Inflammatory macrophage treated with lipopolysaccharide for 4 hours (primary cell): ENCODE results near the gene COMMD8.
A peak's percentile ranks its signal among the peaks of the same experiment; 100 is the strongest.
"Not testable (repeated sequence)": the region's sequence is repeated elsewhere in the genome, so short reads cannot be mapped to it uniquely, and the experiment has no call there.

Experiments
- DNase-seq: peaks from one replicate; pipeline ENCODE4 v3.0.0-alpha.2; 2020

The COMMD8 gene

DNA sequence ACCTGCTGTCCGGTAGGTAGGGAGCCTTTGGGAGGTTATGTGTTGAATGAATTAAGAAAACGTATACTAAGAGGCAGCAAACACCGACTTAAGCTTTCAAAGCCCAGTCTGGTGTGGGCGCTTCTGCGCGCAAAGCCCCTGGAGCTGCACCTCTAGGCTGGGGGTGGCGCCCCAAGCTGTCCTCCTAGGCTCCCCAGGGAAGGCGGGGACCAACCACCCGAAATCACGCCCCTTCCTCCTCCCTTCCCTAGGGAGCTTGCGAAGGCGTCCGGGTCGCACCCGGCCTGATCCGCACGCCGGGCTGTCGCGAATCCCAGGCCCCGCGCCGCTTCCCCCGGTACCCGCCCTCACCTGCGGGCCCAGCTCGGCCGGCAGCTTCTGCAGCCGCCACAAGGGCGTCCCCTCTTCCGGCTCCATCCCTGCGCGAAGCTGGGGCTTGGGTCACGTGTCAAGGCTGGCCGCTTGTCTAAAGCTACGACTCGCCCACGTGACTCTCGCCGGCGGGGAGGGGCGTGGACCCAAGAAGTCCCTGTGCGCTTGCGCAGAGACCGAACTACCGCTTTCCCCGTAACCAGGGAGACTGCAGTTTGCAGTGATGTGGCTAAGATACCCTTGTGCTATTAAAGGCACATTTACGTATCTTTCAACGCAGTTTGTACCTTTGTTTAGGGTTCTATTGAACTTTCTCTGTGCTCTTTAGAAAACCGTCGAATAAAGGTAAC, at the start of gene COMMD8:
Gene COMMD8 (minus strand): TSS at position 468 of the 722 bp plus-strand sequence. CDS start 51 bp downstream, at position 417.
- DNase-seq = peak; percentile 99

DNA sequence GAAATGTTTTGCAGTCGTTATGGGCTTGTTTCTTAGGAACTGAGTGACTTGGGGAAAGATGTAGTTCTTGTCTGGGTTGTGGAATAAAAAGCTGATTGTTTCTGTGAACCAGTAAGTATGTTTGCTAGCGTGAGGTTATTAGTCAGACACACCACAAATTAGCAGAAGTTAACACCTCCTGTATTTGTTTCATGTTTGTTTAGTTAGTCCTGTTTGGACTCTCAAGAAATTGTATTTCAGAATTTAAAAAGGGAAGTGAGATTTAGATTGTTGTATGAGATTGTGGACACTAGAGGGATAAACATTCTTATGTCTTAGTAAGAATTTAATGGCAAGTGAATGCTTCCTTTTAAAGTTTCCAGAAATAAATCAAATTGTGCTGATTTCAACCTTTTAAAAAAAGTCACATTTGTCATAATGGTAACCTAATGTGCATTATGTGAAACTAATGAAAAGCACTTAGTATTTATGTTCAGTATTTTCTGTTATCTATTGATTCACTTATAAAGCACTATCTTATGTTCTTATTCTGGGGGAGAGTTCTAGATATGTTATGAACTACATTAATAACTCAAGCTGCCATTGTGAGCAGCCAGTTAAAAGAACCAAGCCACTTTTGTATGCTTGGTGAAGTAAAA, 47.1 kb upstream of the COMMD8 start:
- peak; percentile 70 for DNase-seq

DNA sequence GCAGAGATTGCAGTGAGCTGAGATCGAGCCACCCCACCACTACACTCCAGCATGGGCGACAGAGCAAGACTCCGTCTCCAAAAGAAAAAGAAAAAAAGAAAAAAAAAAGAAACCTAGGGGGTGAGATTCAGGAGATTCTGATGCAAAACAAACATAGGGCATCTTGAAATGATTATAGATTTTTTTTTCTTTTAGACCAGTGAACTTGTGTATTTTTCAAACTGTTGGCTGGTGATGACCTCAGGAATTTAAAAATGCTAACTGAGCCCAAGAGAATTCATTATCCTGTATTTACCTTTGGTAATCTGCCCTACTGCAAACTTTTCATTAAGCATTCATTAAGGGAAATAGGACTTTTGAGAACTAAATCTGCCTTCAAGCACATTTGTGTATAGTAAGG, 42.2 kb upstream of the COMMD8 start:
- no peak for DNase-seq

DNA sequence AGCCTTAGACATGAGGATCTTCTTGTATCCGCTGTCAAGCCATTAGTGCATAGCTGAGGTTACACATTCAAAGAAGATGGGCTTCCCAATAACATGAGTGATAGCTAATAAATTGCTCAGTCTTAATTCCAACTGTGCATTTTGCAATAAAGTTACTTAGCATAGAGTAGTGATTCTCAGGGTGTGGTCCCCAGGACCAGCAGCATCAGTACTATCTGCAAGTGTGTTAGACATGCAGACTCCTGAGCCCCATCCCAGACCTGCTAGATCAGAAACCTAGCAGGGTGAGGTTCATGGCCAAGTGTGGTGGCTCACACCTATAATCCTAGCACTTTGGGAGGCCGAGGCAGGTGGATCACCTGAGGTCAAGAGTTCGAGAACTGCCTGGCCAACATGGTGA, 41.6 kb upstream of the COMMD8 start:
- DNase-seq = no peak

DNA sequence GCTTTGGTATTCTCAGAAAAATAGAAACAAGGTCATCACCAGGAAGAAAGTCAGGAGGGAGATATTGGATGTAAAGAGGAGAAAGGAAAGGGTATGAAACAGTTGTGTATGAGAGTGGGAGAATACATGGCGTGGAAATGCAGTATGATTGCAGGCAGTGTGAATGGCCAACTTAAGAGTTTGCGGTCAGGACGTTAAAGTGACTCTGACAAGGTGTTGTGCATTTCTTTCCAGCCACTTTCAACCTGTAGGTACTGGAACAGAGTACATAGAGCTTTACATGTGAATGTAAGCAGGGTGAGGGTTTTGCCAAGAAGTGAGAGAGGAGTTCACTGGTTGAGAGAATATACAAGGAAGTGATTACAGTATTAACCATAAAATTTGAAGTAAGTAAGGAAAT, 37.3 kb upstream of the COMMD8 start:
- no peak for DNase-seq

DNA sequence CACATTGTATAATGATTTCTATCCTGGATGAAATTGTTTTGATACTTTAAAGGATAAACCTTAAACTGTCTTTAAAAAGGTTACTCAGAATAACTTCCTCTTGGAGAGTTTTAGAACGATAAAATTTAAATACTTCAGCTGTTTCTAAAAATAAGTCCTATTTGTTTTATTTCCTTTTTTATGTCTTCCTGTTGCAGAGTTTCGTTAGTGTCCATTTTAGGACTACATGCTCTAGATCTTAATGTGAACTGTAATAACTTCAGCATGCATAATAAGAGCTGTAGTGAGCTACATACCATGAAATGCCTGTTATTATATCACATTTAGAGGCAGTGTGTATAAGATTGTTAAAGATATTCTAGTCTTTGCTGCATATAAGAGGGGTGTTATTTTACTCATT, 36.2 kb upstream of the COMMD8 start:
- DNase-seq = peak; percentile 34

DNA sequence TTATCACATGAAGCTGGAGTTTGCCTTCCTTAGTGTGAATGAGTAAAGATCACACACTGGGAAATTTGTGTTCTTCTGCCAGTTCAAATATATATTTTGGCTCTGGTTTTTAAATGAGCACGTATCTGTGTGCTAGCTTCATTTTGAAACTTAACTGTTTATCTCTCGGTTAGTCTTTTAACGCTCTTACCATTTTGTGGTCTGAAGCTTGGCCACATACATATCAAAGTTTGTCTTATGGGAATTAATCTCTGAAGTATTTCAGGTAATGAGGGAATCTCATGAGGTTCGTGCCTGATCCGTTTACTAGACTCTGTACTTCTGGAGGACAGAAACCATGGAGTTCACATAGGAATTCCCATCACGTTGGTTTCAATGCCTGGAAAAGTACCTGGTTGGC, 35.4 kb upstream of the COMMD8 start:
- no peak for DNase-seq

DNA sequence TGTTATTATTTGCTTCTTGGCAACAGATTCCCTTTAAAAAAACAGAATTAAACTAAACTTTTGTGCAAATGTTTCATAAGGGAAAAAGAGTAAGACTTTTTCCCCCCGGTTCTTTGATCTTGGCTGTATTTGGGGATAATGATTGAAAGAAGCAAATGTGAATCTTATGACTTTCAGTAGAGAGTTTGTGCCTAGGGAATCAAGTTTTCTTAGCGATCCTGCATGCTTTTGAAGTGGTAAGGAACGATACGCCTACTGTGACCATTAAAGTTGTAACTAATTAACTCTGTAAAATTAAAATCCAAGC, 30.6 kb upstream of the COMMD8 start:
- no peak for DNase-seq

DNA sequence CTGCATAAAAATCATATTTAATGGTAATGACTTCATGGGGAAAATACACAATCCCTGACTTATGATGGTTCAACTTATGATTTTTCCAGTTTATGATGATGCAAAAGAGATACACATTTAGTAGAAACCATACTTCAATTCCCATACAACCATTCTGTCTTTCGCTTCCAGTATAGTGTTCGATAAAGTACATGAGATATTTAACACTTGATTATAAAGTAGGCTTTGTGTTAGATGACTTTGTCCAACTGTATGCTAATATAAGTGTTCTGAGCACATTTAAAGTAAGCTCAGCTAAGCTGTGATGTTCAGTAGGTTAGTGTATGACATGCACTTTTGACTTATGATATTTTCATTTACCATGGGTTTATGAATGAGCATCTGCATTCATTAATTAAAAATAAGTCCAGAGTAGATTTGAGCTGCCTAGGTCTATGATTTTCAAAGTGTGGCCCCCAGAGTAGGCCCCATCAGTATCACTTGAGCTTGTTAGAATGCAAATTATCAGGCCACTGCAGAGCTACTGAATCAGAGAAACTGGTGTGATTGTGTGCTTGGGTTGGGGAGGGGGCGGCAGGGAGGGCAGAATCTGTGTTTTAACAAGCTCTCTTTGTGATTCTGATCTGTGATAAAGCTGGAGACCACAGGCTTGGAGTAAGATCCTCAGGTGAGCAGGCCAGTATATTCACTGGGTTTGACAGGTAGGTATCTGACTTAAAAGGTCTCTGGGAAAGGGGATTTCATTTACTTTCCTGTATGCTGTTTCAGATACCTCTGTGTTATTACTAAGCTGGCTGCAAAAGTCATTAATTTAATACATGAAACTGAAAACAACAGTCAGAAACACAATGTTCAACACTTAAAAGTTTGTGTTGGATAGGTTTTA, 30.0 kb upstream of the COMMD8 start:
- DNase-seq = no peak

DNA sequence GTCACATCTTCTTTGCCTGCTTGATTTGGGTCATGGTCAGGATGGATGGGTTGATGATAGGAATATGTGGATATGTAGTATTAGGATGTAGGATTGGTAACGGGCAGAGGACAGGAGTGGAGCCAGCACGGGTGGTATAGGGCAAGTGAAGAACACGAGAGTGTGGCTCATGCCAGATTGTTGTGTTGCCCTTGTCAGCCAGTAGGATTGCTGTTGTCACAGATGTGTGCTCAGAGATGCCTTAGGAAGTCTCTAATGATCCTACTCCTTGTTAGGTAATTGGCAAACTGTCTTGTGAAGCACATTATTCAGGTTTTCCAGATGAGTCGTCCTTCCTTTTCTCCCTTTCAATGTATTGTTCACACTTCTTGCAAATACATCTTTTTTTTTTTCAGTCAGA, 27.0 kb upstream of the COMMD8 start:
- DNase-seq = peak; percentile 23

DNA sequence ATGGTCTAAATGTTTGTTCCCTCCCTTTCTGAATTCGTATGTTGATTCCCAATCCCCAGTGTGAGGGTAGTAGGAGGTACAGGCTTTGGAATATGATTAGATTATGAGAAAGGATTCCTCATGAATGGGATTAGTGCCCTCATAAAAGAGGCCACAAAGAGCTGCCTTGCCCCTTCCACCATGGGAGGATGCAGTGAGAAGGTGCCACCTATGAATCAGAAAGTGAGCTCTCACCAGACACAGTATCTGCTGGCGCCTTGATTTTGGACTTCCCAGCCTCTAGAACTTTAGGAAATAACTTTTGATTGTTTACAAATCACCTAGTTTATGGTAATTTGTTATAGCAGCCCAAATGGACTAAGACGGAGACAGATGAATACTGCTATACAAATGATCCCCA, 25.2 kb upstream of the COMMD8 start:
- DNase-seq = no peak

DNA sequence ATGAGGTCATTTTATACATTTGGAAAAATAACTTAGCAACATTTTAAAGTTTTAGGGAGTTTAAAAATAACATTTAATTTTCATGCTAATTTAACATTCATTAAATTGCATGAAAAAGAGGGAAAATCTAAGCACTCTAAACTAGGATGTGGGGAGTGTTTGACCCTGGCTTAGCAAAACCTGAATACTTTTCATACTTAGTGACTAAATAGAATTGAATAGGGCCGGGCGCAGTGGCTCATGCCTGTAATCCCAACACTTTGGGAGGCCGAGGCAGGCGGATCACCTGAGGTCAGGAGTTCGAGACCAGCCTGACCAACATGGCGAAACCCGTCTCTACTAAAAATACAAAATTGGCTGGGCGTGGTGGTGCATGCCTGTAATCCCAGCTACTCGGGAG, 23.2 kb upstream of the COMMD8 start:
- DNase-seq = not testable (repeated sequence)

DNA sequence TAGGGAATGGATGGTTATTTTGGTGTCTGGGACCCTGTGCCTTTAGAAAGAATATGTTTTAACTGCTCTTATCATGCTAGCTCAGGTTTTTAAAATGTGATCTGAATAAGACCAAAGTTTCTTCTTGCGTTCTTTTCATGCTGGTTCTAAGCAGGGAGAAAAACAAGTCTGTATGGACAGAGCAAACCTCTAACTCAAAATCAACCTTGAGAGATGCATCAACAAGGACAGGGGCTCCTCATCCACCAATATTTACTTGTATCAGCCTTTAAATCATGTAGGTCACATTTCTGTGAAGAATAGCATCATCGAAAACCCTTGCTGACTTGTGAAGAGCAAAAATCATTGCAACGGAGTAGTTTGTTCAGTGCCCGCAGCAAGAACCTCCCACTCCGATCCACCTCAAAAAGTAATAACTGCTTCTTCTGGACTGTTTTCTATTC, 22.8 kb upstream of the COMMD8 start:
- no peak for DNase-seq

DNA sequence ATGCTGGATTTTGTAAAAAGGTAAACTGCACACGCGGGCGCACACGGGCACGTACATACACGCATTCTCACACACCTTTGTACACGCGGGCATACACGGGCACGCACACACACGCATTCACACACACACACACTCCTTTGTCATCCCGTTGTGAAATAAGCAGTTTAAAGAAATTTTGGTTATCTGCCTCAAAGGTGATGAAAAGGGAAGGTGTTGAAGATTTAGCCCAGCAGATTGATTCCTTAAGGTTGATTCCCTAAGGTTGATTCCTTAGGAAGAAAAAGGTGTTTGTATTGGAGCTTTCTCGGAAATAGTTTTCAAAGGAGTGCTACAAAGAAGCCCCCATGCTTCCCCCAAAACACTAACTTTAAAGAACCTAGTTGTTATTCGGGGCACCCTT, 22.3 kb upstream of the COMMD8 start:
- no peak for DNase-seq

DNA sequence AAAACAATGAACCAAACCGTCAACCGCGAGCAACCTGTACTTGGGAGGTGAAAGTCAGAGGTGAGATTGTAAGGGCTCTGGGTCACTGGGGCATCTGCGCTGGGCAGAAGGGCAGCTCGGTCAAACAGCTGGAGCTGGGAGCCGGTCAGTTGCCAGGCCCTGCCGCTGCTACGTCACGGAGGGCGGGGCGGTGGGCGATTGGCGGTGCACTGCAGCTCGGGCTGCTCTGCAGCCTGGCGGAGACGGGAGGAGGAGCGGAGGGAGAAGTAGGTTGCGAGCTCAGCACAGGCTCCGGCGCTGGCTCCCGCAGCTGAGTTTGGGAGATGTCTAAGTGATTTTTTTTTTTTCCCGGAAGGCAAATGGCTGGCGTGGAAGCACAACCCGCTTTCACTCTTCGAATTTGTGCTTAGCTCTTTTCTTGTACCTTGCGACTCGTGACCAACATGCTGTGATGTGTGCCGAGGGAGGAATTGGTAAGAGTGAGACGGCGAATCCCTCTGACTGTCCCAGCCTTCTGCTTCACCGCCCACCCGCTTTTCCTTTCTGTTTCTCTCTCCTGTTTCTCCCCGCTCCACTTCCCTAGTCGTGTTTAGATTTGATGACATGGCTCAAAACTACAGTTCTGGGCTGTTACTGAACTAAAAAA, 21.7 kb upstream of the COMMD8 start, which contains the start of gene ATP10D:
Gene ATP10D (plus strand): TSS at position 229 of the 646 bp plus-strand sequence. CDS start 27,266 bp downstream, outside the sequence.
- DNase-seq = peak; percentile 95

DNA sequence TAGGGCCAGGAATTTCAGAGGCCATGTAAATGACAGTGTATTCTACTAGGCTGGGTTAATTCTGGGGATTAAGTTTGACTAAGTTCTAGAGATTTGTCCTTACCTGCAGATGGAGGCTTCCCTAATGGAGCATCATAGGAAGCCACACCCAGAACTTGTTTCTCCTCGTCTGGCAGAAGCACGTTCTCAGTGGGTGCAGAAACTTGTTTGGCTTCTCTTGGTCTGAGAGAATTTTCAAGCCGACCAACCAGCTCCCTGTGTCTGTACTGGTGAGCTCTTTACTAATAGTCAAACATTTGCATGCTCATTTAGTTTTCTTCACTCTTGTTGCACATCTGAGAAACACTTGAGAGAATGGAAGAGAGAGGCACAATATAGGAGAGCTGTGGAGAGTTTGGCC, 20.7 kb upstream of the COMMD8 start:
- no peak for DNase-seq

DNA sequence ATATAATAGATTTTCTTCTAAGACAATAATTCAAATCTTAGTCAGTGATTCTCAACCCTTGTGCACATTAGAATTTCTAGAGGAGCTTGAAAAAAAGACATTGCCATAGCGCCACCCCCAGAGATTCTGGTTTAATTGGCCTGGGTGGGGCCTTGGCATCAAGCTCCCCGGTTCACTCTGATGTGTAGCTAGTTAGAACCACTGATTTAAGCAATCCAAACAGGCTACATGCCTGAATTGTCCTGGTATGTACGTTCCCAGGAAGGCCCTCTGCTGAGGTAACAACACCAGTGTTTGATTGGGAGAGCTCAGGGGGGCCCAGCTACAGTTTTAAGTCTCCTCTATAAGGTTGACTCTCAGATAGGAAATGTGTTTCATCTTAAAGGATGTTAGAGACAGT, 20.2 kb upstream of the COMMD8 start:
- DNase-seq = no peak

DNA sequence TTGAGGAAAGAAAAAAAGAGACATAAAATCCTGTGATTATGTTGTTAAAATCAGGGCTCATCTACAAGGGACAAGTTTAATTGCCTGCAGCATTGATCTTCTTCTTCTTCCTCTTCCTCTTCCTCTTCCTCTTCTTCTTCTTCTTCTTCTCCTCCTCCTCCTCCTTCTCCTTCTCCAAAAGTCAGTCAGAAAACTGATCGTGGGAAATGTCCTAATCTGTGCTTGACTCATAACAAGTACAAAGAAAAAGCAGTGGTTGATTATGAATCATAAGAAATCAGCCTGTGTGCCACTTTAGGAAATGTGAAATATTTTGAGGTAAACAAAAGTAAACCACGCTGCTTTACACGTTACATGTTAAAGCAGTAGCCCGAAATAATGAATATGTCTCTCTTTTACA, 18.8 kb upstream of the COMMD8 start:
- DNase-seq = peak; percentile 80

DNA sequence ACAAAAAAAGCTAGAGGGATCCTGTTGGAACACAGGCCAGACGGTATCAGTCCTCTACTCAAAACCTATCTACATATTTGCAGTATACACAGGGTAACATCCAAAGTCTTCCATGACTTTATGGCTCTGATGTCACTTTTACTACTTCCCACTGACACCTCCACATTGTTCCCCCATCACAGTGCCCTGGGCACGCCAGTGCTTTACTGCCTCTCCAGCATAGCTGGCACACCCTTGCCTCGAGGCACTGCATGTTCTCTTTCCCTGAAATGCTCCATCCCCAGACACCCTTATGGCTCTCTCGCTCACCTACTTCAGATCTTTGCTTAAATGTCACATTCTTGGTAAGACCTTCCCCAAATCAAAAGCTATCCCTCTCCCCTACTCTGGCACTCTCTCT, 15.3 kb upstream of the COMMD8 start:
- no peak for DNase-seq

DNA sequence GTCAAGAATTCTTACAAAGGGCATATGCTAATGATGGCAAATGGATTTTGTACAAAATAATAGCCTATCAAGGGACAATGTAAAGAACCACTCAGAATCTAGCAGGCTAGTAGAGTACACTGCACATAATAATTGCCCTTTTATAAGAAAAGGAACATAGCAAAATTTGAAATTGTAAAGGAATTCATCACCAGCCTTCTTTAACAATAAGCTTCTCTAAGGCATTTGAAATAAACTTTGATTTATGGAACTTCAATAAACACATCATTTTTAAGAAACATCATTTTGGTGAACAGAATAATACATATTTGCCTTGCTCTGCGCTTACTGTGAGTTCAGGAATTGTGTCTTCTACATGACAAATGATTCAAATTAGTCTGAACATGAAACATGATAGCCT, 11.9 kb upstream of the COMMD8 start:
- DNase-seq = no peak

DNA sequence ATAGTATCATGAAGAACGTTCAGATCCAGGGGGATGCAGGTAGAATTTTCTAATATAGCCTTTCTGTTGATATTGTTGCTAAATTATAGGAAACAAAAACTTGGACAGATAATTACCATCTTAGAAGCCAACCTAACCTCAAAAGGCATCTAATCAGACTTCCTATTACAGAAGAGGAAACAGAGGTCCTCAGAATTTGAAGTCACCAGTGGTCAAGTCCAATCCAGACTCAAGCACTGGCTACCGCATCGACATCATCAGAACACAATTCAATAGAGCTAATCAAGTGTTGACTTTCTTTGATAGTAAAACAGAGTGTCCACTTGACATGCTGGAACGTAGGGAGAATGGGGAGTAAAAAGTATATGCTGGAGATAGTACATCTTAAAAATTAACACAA, 11.3 kb upstream of the COMMD8 start:
- no peak for DNase-seq

DNA sequence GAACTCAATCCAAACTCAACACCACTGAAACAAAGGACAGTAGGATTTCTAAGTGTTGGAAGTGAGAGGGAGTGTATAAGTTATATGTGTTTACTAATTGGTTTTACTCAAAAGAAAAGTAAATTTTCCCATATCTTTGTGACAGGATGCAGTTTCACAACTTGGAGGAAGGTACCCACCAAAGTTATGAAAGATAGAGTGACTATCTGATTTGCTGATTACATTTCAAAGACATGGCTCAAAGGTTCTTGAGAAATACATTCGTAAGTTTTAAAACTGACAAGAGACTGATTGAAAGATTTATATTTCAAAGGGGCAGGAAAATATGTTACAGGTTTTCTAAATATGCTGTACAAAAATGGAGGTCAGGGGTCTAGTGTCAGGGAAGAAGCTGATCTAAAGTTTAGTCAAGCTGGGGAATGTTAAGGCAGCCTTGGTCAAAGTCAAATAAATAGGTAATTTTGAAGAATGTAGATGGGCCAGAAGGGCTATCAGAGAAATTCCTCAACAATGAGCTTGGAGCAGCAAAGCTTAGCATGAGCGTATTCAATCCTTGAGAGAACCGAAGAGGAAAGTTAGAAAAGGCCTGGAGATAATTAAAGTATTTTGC, 9.7 kb upstream of the COMMD8 start:
- no peak for DNase-seq

DNA sequence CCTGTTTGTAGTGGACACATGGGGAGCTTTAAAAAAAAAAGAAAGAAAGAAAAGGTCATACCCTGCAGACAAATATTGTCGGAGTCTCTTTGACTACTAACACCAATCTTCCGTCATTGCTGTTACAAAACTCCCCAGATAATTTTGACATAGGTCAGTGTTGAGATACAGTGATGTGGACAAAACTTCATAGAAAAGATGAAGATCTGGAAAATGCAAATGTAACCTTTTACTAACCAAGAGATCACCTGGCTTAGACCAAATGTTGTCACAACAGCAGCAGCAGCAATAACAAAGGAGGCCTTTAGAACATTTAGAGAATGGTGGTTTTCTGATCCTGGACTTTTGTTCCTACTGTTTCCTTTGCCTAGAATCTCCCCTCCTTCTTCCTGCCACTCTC, 8.1 kb upstream of the COMMD8 start:
- DNase-seq = no peak
